KMS-11 (cell line): ENCODE measurements around the gene BCAS2.

Source experiments
- H2AFZ ChIP-seq: fragments of 200-600 bp; sonication (generic); 2 replicates; pipeline ENCODE4 v1.6.1; 2016; ENCODE audit warnings: antibody characterized with exemption, mixed run types, low read depth
- H3K27ac ChIP-seq: fragments of 200-600 bp; sonication (generic); 2 replicates; pipeline ENCODE4 v1.6.1; 2016; ENCODE audit warnings: mild to moderate bottlenecking, mixed run types
- H3K27me3 ChIP-seq: fragments of 200-600 bp; sonication (generic); 2 replicates; pipeline ENCODE4 v1.6.1; 2017; ENCODE audit warnings: mild to moderate bottlenecking, low read depth, mixed run types, moderate library complexity; ENCODE audit not compliant: insufficient read depth
- H3K36me3 ChIP-seq: fragments of 200-600 bp; sonication (generic); 2 replicates; pipeline ENCODE4 v1.6.1; 2017; ENCODE audit warnings: mild to moderate bottlenecking, mixed run types; ENCODE audit not compliant: insufficient read depth
- H3K4me1 ChIP-seq: fragments of 200-600 bp; sonication (generic); 2 replicates; pipeline ENCODE4 v1.6.1; 2016; ENCODE audit warnings: mild to moderate bottlenecking, low read depth, mixed run types; ENCODE audit not compliant: poor library complexity, severe bottlenecking
- H3K4me2 ChIP-seq: fragments of 200-600 bp; sonication (generic); 2 replicates; pipeline ENCODE4 v1.7.0; 2016; ENCODE audit warnings: mild to moderate bottlenecking, mixed run types
- H3K4me3 ChIP-seq: fragments of 200-600 bp; sonication (generic); IDR thresholded peaks from 2 replicates; pipeline ENCODE4 v1.6.1; 2017; ENCODE audit warnings: low read depth, low read length, mixed read lengths; ENCODE audit not compliant: insufficient read depth
- H3K79me2 ChIP-seq: fragments of 200-600 bp; sonication (generic); 2 replicates; pipeline ENCODE4 v1.6.1; 2016; ENCODE audit warnings: low read depth, mixed run types; ENCODE audit not compliant: insufficient read depth
- H3K9ac ChIP-seq: fragments of 200-600 bp; sonication (generic); 2 replicates; pipeline ENCODE4 v1.6.1; 2016; ENCODE audit warnings: mild to moderate bottlenecking, mixed run types
- H4K20me1 ChIP-seq: fragments of 200-600 bp; sonication (generic); 2 replicates; pipeline ENCODE4 v1.6.1; 2016; ENCODE audit warnings: mild to moderate bottlenecking, mixed run types; ENCODE audit not compliant: insufficient read depth
- CTCF ChIP-seq: fragments of 200-600 bp; sonication (generic); conservative IDR thresholded peaks from 2 replicates; pipeline ENCODE4 v1.6.1; 2017; ENCODE audit warnings: low read depth, mild to moderate bottlenecking, antibody characterized with exemption, low read length, moderate library complexity, mixed read lengths

The BCAS2 gene

GRCh38 chr1:114535401-114535800, 46.0 kb downstream of the BCAS2 start:
- Histone ChIP-seq H3K27me3 (no peaks in the 10 kb centered on the region), H2AFZ (no peak overlapping the region), H3K4me2 (no peak overlapping the region), H3K79me2 (no peaks in the 10 kb centered on the region), H3K4me1 (no peaks in the 10 kb centered on the region), H3K36me3 (no peaks in the 10 kb centered on the region), H3K9ac (no peak overlapping the region), H3K27ac (no peak overlapping the region), H4K20me1 (no peaks in the 10 kb centered on the region), H3K4me3 (no peak overlapping the region)
- TF ChIP-seq CTCF: no peak

- TF ChIP-seq CTCF: no peak
- Histone ChIP-seq H3K36me3 (no peaks in the 10 kb centered on the region), H2AFZ (no peak overlapping the region), H3K79me2 (no peaks in the 10 kb centered on the region), H3K4me2 (no peak overlapping the region), H3K4me1 (no peaks in the 10 kb centered on the region), H3K9ac (no peak overlapping the region), H3K27me3 (no peaks in the 10 kb centered on the region), H3K4me3 (no peak overlapping the region), H3K27ac (no peak overlapping the region), H4K20me1 (no peaks in the 10 kb centered on the region)
Observed at GRCh38 chr1:114531094-114531493, 50.3 kb downstream of the BCAS2 start.

GRCh38 chr1:114530224-114530623, 51.2 kb downstream of the BCAS2 start:
- H3K36me3 ChIP-seq: no peaks in the 10 kb centered on the region
- H3K79me2 ChIP-seq: no peaks in the 10 kb centered on the region
- H3K27ac ChIP-seq: no peak overlapping the region
- no peak overlapping the region for H3K9ac ChIP-seq
- H3K4me3 ChIP-seq: no peak overlapping the region
- H3K4me2 ChIP-seq: no peak overlapping the region
- H3K4me1 ChIP-seq: no peaks in the 10 kb centered on the region
- TF ChIP-seq CTCF: no peak
- no peaks in the 10 kb centered on the region for H3K27me3 ChIP-seq
- H2AFZ ChIP-seq: no peak overlapping the region
- H4K20me1 ChIP-seq: no peaks in the 10 kb centered on the region

GRCh38 chr1:114524944-114525343, 56.5 kb downstream of the BCAS2 start:
- Histone ChIP-seq H3K36me3 (no peaks in the 10 kb centered on the region), H4K20me1 (no peaks in the 10 kb centered on the region), H3K27me3 (no peaks in the 10 kb centered on the region), H3K4me1 (no peaks in the 10 kb centered on the region), H3K27ac (no peak overlapping the region), H2AFZ (no peak overlapping the region), H3K4me2 (no peak overlapping the region), H3K79me2 (no peaks in the 10 kb centered on the region), H3K4me3 (no peak overlapping the region), H3K9ac (no peak overlapping the region)
- TF ChIP-seq CTCF: no peak

- Histone ChIP-seq H3K4me3 (no peak overlapping the region), H3K27ac (no peak overlapping the region), H3K27me3 (no peaks in the 10 kb centered on the region), H3K4me2 (no peak overlapping the region), H3K79me2 (no peaks in the 10 kb centered on the region), H3K9ac (no peak overlapping the region), H2AFZ (no peak overlapping the region), H4K20me1 (no peaks in the 10 kb centered on the region), H3K4me1 (no peaks in the 10 kb centered on the region), H3K36me3 (no peaks in the 10 kb centered on the region)
- TF ChIP-seq CTCF: no peak
Observed at GRCh38 chr1:114522264-114522575, 59.2 kb downstream of the BCAS2 start.
